OCI-LY1 (cell line): Measurements from ENCODE around the gene CIAO3.
A peak's percentile ranks its signal among the peaks of the same experiment; 100 is the strongest.
"Not testable (repeated sequence)": the region's sequence is repeated elsewhere in the genome, so short reads cannot be mapped to it uniquely, and the experiment has no call there.

Source experiments
- H2AFZ ChIP-seq: fragments of 200-600 bp; sonication (generic), shearing (Covaris generic); 2 replicates; pipeline ENCODE4 v1.6.0; 2014; ENCODE audit warnings: antibody characterized with exemption, mild to moderate bottlenecking, low read length
- H3F3A ChIP-seq: fragments of 200-600 bp; sonication (generic), shearing (Covaris generic); 2 replicates; pipeline ENCODE4 v1.6.0; 2014; ENCODE audit warnings: mild to moderate bottlenecking, antibody characterized with exemption, low read length, moderate library complexity; ENCODE audit not compliant: insufficient read depth
- H3K27ac ChIP-seq: fragments of 200-600 bp; sonication (generic); 2 replicates; pipeline ENCODE4 v1.5.1; 2014; ENCODE audit warnings: low read length, mixed run types, mild to moderate bottlenecking, low read depth; ENCODE audit not compliant: poor library complexity, severe bottlenecking
- H3K27me3 ChIP-seq: fragments of 200-600 bp; sonication (generic); 2 replicates; pipeline ENCODE4 v1.6.0; 2014; ENCODE audit warnings: antibody characterized with exemption, mild to moderate bottlenecking, low read length, moderate library complexity; ENCODE audit not compliant: insufficient read depth
- H3K36me3 ChIP-seq: fragments of 200-600 bp; sonication (generic); 2 replicates; pipeline ENCODE4 v1.6.1; 2014; ENCODE audit warnings: mild to moderate bottlenecking, antibody characterized with exemption, low read length, moderate library complexity, mixed read lengths; ENCODE audit not compliant: insufficient read depth
- H3K4me1 ChIP-seq: fragments of 200-600 bp; sonication (generic); 2 replicates; pipeline ENCODE4 v1.5.1; 2014; ENCODE audit warnings: mild to moderate bottlenecking, low read length, moderate library complexity; ENCODE audit not compliant: insufficient read depth, severe bottlenecking
- H3K4me2 ChIP-seq: fragments of 200-600 bp; sonication (generic), shearing (Covaris generic); 2 replicates; pipeline ENCODE4 v1.6.1; 2014; ENCODE audit warnings: low read length
- H3K4me3 ChIP-seq: fragments of 200-600 bp; sonication (generic); 2 replicates; pipeline ENCODE4 v1.5.1; 2014; ENCODE audit warnings: low read length, low read depth, mild to moderate bottlenecking, mixed read lengths; ENCODE audit not compliant: poor library complexity, severe bottlenecking
- H3K79me2 ChIP-seq: fragments of 200-600 bp; shearing (Covaris generic); 2 replicates; pipeline ENCODE4 v1.6.1; 2016; ENCODE audit warnings: mixed run types, low read length, mixed read lengths; ENCODE audit not compliant: insufficient read depth
- H3K9ac ChIP-seq: fragments of 200-600 bp; sonication (generic), shearing (Covaris generic); 2 replicates; pipeline ENCODE4 v1.6.1; 2014; ENCODE audit warnings: mild to moderate bottlenecking, low read length, mixed read lengths
- H3K9me2 ChIP-seq: fragments of 200-600 bp; sonication (generic), shearing (Covaris generic); 2 replicates; pipeline ENCODE4 v1.6.1; 2014; ENCODE audit warnings: low read depth, mild to moderate bottlenecking, low read length, mixed read lengths
- H3K9me3 ChIP-seq: fragments of 200-600 bp; shearing (Covaris generic); 2 replicates; pipeline ENCODE4 v1.6.1; 2014; ENCODE audit warnings: low read length, mixed read lengths
- H4K20me1 ChIP-seq: fragments of 200-600 bp; sonication (generic), shearing (Covaris generic); 2 replicates; pipeline ENCODE4 v1.6.0; 2016; ENCODE audit warnings: mild to moderate bottlenecking, low read length; ENCODE audit not compliant: insufficient read depth
- CTCF ChIP-seq: fragments of 200-600 bp; sonication (generic), shearing (Covaris generic); IDR thresholded peaks from 2 replicates; pipeline ENCODE4 v1.5.1; 2017; ENCODE audit warnings: mild to moderate bottlenecking, antibody characterized with exemption, low read length, moderate library complexity, mixed read lengths
- EZH2 ChIP-seq: fragments of 200-600 bp; sonication (generic), shearing (Covaris generic); IDR thresholded peaks from 2 replicates; pipeline ENCODE4 v1.8.0; 2017; ENCODE audit warnings: borderline replicate concordance, mixed run types, mild to moderate bottlenecking, antibody characterized with exemption, low read length, moderate library complexity, mixed read lengths

Gene CIAO3

GRCh38 chr16:745739-746138 is 4.9 kb upstream of the CIAO3 start:
- no peaks in the 10 kb centered on the region for H3K79me2 ChIP-seq
- no peaks in the 10 kb centered on the region for H3F3A ChIP-seq
- H3K27me3 ChIP-seq = peaks cover 4% of the 10 kb centered on the region; the same call in 1 of the 2 replicates
- H3K36me3 ChIP-seq = no peaks in the 10 kb centered on the region
- no peak overlapping the region for H3K4me3 ChIP-seq
- no peaks in the 10 kb centered on the region for H3K9me2 ChIP-seq
- H3K4me1 ChIP-seq = peaks cover 5% of the 10 kb centered on the region
- no peak overlapping the region for H2AFZ ChIP-seq
- no peak overlapping the region for H3K4me2 ChIP-seq
- TF ChIP-seq CTCF (peak; percentile 67), EZH2 (no peak)
- no peak overlapping the region for H3K27ac ChIP-seq
- no peak overlapping the region for H3K9ac ChIP-seq
- no peaks in the 10 kb centered on the region for H3K9me3 ChIP-seq
- H4K20me1 ChIP-seq = no peaks in the 10 kb centered on the region

GRCh38 chr16:743794-744500 is 3.1 kb upstream of the CIAO3 start:
- Histone ChIP-seq H3K4me3 (no peak overlapping the region), H3K27ac (no peak overlapping the region), H4K20me1 (no peaks in the 10 kb centered on the region), H3K9ac (no peak overlapping the region), H3K4me1 (peaks cover 17% of the 10 kb centered on the region), H3F3A (no peaks in the 10 kb centered on the region), H3K79me2 (no peaks in the 10 kb centered on the region), H3K27me3 (no peaks in the 10 kb centered on the region), H3K36me3 (no peaks in the 10 kb centered on the region), H3K9me3 (no peaks in the 10 kb centered on the region), H3K9me2 (no peaks in the 10 kb centered on the region), H3K4me2 (no peak overlapping the region), H2AFZ (no peak overlapping the region)
- no peak for TF ChIP-seq EZH2
- peak; percentile 17; the same call in 1 of the 2 replicates for TF ChIP-seq CTCF

- H2AFZ ChIP-seq, H3K36me3 ChIP-seq, H3F3A ChIP-seq, H3K4me3 ChIP-seq, H3K9me2 ChIP-seq, H3K79me2 ChIP-seq, H3K27me3 ChIP-seq, H4K20me1 ChIP-seq, H3K27ac ChIP-seq, H3K9ac ChIP-seq, H3K4me2 ChIP-seq, H3K9me3 ChIP-seq: not testable (repeated sequence)
- peaks cover 27% of the 10 kb centered on the region for H3K4me1 ChIP-seq
These were observed 2.1 kb upstream of the CIAO3 start for GRCh38 chr16:742894-743293.
